Osteoblast (primary cell): ENCODE results near the gene STRN. TPM values are rescaled to one million over a fixed set of nuclear protein-coding genes. Genes with fewer than 3 reads are reported as not detected.

Experiments used
- DNase-seq: peaks from one replicate; pipeline ENCODE4 v3.0.0; 2011; ENCODE audit warnings: low spot score, mixed read lengths; ENCODE audit not compliant: insufficient read length; ENCODE audit errors: missing footprints
- H2AFZ ChIP-seq: 2 replicates; pipeline ENCODE4 v1.6.0; 2011; ENCODE audit warnings: mild to moderate bottlenecking, low read length
- H3K27ac ChIP-seq: 2 replicates; pipeline ENCODE4 v1.5.1; 2011; ENCODE audit warnings: mild to moderate bottlenecking, low read depth, low read length, moderate library complexity
- H3K27me3 ChIP-seq: 2 replicates; pipeline ENCODE4 v1.6.0; 2012; ENCODE audit warnings: mild to moderate bottlenecking, control low read depth, inconsistent platforms, low read length, moderate library complexity; ENCODE audit not compliant: insufficient read depth
- H3K36me3 ChIP-seq: 2 replicates; pipeline ENCODE4 v1.5.1; 2011; ENCODE audit warnings: mild to moderate bottlenecking, low read length, control low read depth, moderate library complexity; ENCODE audit not compliant: insufficient read depth
- H3K4me1 ChIP-seq: 2 replicates; pipeline ENCODE4 v1.5.1; 2011; ENCODE audit warnings: mild to moderate bottlenecking, low read length, control low read depth, moderate library complexity; ENCODE audit not compliant: insufficient read depth
- H3K4me2 ChIP-seq: 2 replicates; pipeline ENCODE4 v1.6.0; 2011; ENCODE audit warnings: mild to moderate bottlenecking, low read length; ENCODE audit not compliant: insufficient read depth
- H3K4me3 ChIP-seq: fragments of 200-600 bp; sonication (generic); 3 replicates; pipeline ENCODE4 v1.5.1; 2012; ENCODE audit warnings: mild to moderate bottlenecking, low read length, inconsistent platforms; ENCODE audit not compliant: insufficient read depth
- H3K79me2 ChIP-seq: 2 replicates; pipeline ENCODE4 v1.6.0; 2012; ENCODE audit warnings: mild to moderate bottlenecking, low read length, control low read depth, inconsistent platforms; ENCODE audit not compliant: insufficient read depth
- H3K9me3 ChIP-seq: 2 replicates; pipeline ENCODE4 v1.5.1; 2011; ENCODE audit warnings: low read depth, low read length, control low read depth
- H4K20me1 ChIP-seq: 2 replicates; pipeline ENCODE4 v1.6.0; 2012; ENCODE audit warnings: mild to moderate bottlenecking, low read length, control low read depth; ENCODE audit not compliant: insufficient read depth
- total RNA-seq: library from RNA; depleted of rRNA; stranded (reverse); fragments of >200 nt; gene quantifications from 2 replicates; pipeline ENCODE4 v1.2.3, GENCODE V29; 2012
- TF ChIP-seq, protein P1 (sequence below): IDR thresholded peaks from 2 replicates; pipeline ENCODE4 v1.5.1; 2011; ENCODE audit warnings: mild to moderate bottlenecking, low read depth, low read length, moderate library complexity; ENCODE audit errors: extremely low read depth

STRN gene
- total RNA-seq, 1 donor = 21.4 TPM

DNA sequence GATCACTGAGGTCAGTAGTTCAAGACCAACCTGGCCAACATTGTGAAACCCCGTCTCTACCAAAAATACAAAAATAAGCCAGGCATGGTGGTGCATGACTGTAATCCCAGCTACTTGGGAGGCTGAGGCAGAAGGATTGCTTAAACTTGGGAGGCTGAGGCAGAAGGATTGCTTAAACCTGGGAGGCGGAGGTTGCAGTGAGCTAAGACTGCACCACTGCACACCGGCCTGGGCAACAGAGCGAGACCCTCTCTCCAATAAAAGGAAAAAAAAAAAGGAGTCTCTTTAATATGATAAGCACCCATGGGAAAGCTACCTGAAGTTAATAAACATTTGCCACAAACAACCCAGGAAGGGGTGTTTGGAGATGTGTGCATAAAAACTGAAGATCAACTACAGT, 2.6 kb downstream of the STRN start:
- TF ChIP-seq, protein P1, sequence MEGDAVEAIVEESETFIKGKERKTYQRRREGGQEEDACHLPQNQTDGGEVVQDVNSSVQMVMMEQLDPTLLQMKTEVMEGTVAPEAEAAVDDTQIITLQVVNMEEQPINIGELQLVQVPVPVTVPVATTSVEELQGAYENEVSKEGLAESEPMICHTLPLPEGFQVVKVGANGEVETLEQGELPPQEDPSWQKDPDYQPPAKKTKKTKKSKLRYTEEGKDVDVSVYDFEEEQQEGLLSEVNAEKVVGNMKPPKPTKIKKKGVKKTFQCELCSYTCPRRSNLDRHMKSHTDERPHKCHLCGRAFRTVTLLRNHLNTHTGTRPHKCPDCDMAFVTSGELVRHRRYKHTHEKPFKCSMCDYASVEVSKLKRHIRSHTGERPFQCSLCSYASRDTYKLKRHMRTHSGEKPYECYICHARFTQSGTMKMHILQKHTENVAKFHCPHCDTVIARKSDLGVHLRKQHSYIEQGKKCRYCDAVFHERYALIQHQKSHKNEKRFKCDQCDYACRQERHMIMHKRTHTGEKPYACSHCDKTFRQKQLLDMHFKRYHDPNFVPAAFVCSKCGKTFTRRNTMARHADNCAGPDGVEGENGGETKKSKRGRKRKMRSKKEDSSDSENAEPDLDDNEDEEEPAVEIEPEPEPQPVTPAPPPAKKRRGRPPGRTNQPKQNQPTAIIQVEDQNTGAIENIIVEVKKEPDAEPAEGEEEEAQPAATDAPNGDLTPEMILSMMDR = no peak
- Histone ChIP-seq H3K27me3 (no peaks in the 10 kb centered on the region), H3K4me1 (peaks cover 7% of the 10 kb centered on the region), H3K4me2 (no peak overlapping the region), H4K20me1 (peaks cover 13% of the 10 kb centered on the region), H3K79me2 (peaks cover 75% of the 10 kb centered on the region), H2AFZ (no peak overlapping the region), H3K27ac (no peak overlapping the region), H3K9me3 (no peaks in the 10 kb centered on the region), H3K36me3 (no peaks in the 10 kb centered on the region), H3K4me3 (no peak overlapping the region)
- no peak for DNase-seq

DNA sequence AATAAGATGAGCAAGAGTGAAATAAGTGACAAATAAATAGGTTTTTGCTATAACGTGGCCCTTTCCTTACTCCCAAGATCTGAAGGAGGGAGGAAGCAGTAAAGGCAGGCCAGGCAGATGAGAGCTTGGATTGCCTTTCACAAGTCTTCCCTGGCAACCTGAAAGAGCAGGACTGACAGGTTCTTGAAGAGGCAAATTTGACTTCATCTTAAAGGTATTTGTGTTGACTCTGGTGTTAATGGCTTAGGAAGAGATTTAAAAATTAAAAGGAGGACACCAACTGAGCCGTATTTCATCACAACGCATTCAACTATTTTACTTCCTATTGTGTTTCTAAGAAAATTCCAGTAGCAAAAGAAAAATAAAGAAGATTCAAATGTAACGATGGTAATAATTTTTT, 3.2 kb downstream of the STRN start:
- Histone ChIP-seq H3K4me3 (no peak overlapping the region), H3K27ac (no peak overlapping the region), H3K79me2 (peaks cover 81% of the 10 kb centered on the region), H3K27me3 (no peaks in the 10 kb centered on the region), H3K9me3 (no peaks in the 10 kb centered on the region), H2AFZ (no peak overlapping the region), H3K4me2 (no peak overlapping the region), H3K4me1 (peaks cover 7% of the 10 kb centered on the region), H3K36me3 (no peaks in the 10 kb centered on the region), H4K20me1 (peaks cover 17% of the 10 kb centered on the region)
- no peak for DNase-seq
- TF ChIP-seq, protein P1 = no peak

- Histone ChIP-seq H3K27ac (no peak overlapping the region), H3K79me2 (peaks cover 95% of the 10 kb centered on the region), H3K4me2 (no peak overlapping the region), H3K4me1 (no peaks in the 10 kb centered on the region), H2AFZ (no peak overlapping the region), H3K27me3 (no peaks in the 10 kb centered on the region), H3K36me3 (no peaks in the 10 kb centered on the region), H4K20me1 (peaks cover 23% of the 10 kb centered on the region), H3K4me3 (no peak overlapping the region), H3K9me3 (no peaks in the 10 kb centered on the region)
- no peak for DNase-seq
- TF ChIP-seq, protein P1 = no peak
These were observed 5.6 kb downstream of the STRN start for GRCh38 chr2:36960773-36961172.

DNA sequence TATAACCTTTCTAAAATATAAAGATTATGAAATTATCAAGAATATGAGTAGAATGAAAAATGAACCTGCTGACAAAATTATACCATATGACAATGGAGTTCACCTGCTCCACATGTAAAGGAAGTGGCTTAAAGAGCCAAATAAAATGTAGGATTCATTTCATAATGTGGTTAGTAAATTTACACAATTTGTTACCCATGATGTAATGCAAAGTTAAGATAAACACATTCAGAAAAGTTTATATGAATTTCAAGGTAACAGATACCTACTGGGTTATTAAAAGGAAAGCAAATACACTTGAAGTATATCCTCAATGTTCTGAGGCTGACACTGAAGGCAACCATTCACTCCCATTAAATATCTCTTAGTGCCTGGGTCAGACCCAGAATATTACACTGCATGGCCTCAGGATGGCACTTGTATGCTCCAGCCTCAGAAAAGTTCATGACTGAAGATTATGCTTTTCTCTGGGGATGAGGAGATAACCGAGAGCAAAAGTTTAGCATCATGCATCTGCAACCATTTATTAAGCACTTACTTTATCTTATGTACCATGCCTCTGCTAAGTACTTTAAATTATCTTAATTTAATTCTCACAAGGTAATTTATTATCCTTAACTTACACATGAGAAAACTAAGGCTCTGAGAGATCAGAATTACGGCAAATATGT, 6.2 kb downstream of the STRN start:
- Histone ChIP-seq H4K20me1 (peaks cover 24% of the 10 kb centered on the region), H3K4me3 (no peak overlapping the region), H3K9me3 (no peaks in the 10 kb centered on the region), H3K4me2 (no peak overlapping the region), H3K36me3 (no peaks in the 10 kb centered on the region), H2AFZ (no peak overlapping the region), H3K27ac (no peak overlapping the region), H3K27me3 (no peaks in the 10 kb centered on the region), H3K4me1 (no peaks in the 10 kb centered on the region), H3K79me2 (peaks cover 95% of the 10 kb centered on the region)
- DNase-seq = no peak
- TF ChIP-seq, protein P1 = no peak
